OCI-LY3 (cell line): ENCODE data around the gene ZNF70.

Source experiments
- H2AFZ ChIP-seq: fragments of 200-600, 300-600 bp; shearing (Covaris generic); 2 replicates; pipeline ENCODE4 v1.6.0; 2014; ENCODE audit warnings: antibody characterized with exemption, low read depth, low read length
- H3K27ac ChIP-seq: fragments of 200-600, 300-600 bp; sonication (generic); 2 replicates; pipeline ENCODE4 v1.5.1; 2014; ENCODE audit warnings: mild to moderate bottlenecking, low read length, moderate library complexity, mixed read lengths
- H3K27me3 ChIP-seq: fragments of 200-600, 300-600 bp; sonication (generic); 2 replicates; pipeline ENCODE4 v1.6.1; 2014; ENCODE audit warnings: low read depth, low read length, mixed read lengths
- H3K36me3 ChIP-seq: fragments of 200-600, 300-600 bp; sonication (generic); replicated peaks from 2 replicates; pipeline ENCODE3; 2014; ENCODE audit warnings: low read depth, low read length, mixed read lengths
- H3K4me1 ChIP-seq: fragments of 300-600, 200-600 bp; sonication (generic); 2 replicates; pipeline ENCODE4 v1.6.1; 2014; ENCODE audit warnings: low read length, mixed read lengths
- H3K4me2 ChIP-seq: fragments of 200-600, 300-600 bp; sonication (generic); 2 replicates; pipeline ENCODE4 v1.6.1; 2014; ENCODE audit warnings: low read length, mixed read lengths
- H3K4me3 ChIP-seq: fragments of 300-600, 200-600 bp; sonication (generic); 2 replicates; pipeline ENCODE4 v1.5.1; 2014; ENCODE audit warnings: antibody characterized with exemption, mild to moderate bottlenecking, low read length, moderate library complexity
- H3K79me2 ChIP-seq: fragments of 300-600, 200-600 bp; shearing (Covaris generic); 2 replicates; pipeline ENCODE4 v1.6.1; 2014; ENCODE audit warnings: mild to moderate bottlenecking, low read length, mixed read lengths
- H3K9ac ChIP-seq: fragments of 300-600, 200-600 bp; shearing (Covaris generic); 2 replicates; pipeline ENCODE4 v1.6.0; 2014; ENCODE audit warnings: mild to moderate bottlenecking, low read length, moderate library complexity
- H3K9me3 ChIP-seq: fragments of 200-600, 300-600 bp; shearing (Covaris generic); 2 replicates; pipeline ENCODE4 v1.6.1; 2014; ENCODE audit warnings: low read length, mixed read lengths; ENCODE audit not compliant: insufficient read depth
- H4K20me1 ChIP-seq: fragments of 200-600, 300-600 bp; sonication (generic); 2 replicates; pipeline ENCODE4 v1.6.1; 2016; ENCODE audit warnings: low read length, mixed read lengths; ENCODE audit not compliant: insufficient read depth
- EZH2phosphoT487 ChIP-seq: fragments of 200-600 bp; shearing (Covaris generic); IDR thresholded peaks from 2 replicates; pipeline ENCODE4 v1.6.1; 2018; ENCODE audit warnings: antibody characterized with exemption, mixed run types, low read depth
- TF ChIP-seq, protein P1 (sequence below): fragments of 200-600, 300-600 bp; sonication (generic); IDR thresholded peaks from 2 replicates; pipeline ENCODE4 v1.5.1; 2014; ENCODE audit warnings: antibody characterized with exemption, low read length, low read depth

ZNF70 gene

DNA sequence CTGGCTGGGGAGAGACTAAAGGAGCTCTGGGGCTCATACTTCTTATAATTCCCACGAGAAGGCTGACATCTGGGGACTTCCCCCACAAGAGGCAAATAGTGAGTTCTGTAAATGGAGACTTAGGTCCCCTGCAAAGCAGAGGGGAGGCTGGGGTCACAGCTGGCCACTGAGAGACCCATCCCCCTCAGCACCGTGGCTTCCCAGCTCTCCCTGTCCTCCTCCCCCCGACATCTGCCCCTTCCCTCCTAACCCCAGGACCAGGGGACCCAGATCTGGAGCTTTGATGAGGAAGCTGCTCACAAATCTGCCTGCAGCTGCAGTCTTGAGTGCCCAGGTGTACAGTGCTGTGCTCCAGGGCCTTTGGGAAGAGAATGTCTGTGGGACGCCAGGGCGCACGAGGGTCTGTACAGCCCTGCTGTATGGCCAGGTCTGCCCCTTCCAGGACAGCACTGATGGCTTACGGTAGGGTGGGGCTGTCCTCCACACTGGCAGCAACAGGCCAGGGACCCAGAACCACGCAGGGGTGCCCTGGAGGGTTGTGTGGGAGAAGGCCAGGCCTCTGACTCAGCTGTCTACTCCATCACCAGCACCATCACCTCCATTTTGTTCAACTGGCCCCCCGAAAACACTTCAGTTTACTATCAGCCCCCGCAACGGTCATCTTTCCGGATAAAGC is 59.0 kb downstream of the ZNF70 start:
- no peak overlapping the region for H2AFZ ChIP-seq
- no peak for TF ChIP-seq EZH2phosphoT487
- TF ChIP-seq, protein P1, sequence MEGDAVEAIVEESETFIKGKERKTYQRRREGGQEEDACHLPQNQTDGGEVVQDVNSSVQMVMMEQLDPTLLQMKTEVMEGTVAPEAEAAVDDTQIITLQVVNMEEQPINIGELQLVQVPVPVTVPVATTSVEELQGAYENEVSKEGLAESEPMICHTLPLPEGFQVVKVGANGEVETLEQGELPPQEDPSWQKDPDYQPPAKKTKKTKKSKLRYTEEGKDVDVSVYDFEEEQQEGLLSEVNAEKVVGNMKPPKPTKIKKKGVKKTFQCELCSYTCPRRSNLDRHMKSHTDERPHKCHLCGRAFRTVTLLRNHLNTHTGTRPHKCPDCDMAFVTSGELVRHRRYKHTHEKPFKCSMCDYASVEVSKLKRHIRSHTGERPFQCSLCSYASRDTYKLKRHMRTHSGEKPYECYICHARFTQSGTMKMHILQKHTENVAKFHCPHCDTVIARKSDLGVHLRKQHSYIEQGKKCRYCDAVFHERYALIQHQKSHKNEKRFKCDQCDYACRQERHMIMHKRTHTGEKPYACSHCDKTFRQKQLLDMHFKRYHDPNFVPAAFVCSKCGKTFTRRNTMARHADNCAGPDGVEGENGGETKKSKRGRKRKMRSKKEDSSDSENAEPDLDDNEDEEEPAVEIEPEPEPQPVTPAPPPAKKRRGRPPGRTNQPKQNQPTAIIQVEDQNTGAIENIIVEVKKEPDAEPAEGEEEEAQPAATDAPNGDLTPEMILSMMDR, result no peak
- no peaks in the 10 kb centered on the region for H3K27me3 ChIP-seq
- no peak overlapping the region for H3K9ac ChIP-seq
- H3K79me2 ChIP-seq, result no peaks in the 10 kb centered on the region
- H3K27ac ChIP-seq, result no peak overlapping the region
- no peaks in the 10 kb centered on the region for H3K9me3 ChIP-seq
- no peak overlapping the region for H3K4me3 ChIP-seq
- H3K4me2 ChIP-seq, result no peak overlapping the region
- H3K36me3 ChIP-seq, result peaks cover 12% of the 10 kb centered on the region
- H3K4me1 ChIP-seq, result peaks cover 8% of the 10 kb centered on the region
- H4K20me1 ChIP-seq, result peaks cover 3% of the 10 kb centered on the region; the same call in 1 of the 2 replicates

DNA sequence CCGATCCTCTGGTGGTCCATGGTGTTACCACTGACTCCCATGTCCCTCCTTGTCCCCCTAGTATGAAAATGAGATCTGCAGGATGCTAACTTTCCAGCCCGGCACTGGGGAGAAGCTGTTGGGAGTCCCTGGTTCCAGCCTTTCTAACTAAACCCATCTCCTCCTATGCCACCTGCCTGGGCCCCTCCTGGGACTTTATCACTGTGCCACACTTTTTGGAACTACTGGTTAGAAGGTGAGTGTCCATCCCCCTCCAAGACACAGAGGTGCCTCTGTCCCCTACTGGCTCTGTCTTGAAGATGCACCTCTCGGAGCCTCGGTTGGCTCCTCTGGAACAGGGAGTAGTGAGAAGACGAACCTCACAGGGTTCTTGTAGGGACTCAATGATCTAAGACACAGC is 60.2 kb downstream of the ZNF70 start, which contains the start of gene RGL4:
TSS of gene RGL4 (plus strand) at position 301 of the 400 bp plus-strand sequence. CDS start 1,018 bp downstream, outside the sequence.
- Histone ChIP-seq H3K36me3 (peaks cover 12% of the 10 kb centered on the region), H3K79me2 (no peaks in the 10 kb centered on the region), H2AFZ (no peak within 1 kb of the TSS), H3K4me3 (no peak within 1 kb of the TSS), H3K9ac (no peak within 1 kb of the TSS), H3K4me1 (peaks cover 8% of the 10 kb centered on the region), H3K27ac (no peak within 1 kb of the TSS), H3K9me3 (no peaks in the 10 kb centered on the region), H3K27me3 (no peaks in the 10 kb centered on the region), H4K20me1 (peaks cover 3% of the 10 kb centered on the region; the same call in 1 of the 2 replicates), H3K4me2 (no peak within 1 kb of the TSS)
- TF ChIP-seq EZH2phosphoT487, result no peak
- TF ChIP-seq, protein P1, result no peak

DNA sequence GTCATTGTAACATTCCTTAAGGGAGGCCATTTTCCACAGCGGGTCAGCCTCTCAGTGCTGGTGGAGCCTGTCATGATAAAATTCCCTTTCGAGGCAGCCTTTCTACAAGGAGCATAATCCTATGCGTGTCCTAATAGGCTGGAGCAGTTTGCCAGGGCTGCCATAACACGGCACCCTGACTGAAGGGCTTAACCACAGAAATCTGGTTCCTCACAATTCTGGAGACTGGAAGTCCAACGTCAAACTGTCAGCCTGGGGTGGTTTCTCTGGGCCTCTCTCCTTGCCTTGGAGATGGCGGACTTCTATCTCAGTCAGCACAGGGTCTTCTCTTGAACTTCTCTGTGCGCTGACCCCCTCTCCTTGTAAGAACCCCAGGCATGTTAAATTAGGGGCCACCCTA is 61.5 kb downstream of the ZNF70 start:
- no peaks in the 10 kb centered on the region for H3K27me3 ChIP-seq
- H3K9me3 ChIP-seq, result no peaks in the 10 kb centered on the region
- H4K20me1 ChIP-seq, result peaks cover 3% of the 10 kb centered on the region; the same call in 1 of the 2 replicates
- no peak overlapping the region for H2AFZ ChIP-seq
- peaks cover 4% of the 10 kb centered on the region for H3K36me3 ChIP-seq
- no peak overlapping the region for H3K9ac ChIP-seq
- H3K4me3 ChIP-seq, result no peak overlapping the region
- H3K79me2 ChIP-seq, result no peaks in the 10 kb centered on the region
- H3K4me2 ChIP-seq, result no peak overlapping the region
- TF ChIP-seq EZH2phosphoT487, result no peak
- TF ChIP-seq, protein P1, result no peak
- H3K4me1 ChIP-seq, result peaks cover 8% of the 10 kb centered on the region
- H3K27ac ChIP-seq, result no peak overlapping the region
